Fibroblast of skin of abdomen (primary cell): ENCODE measurements around the gene EVA1B.
A peak's percentile ranks its signal among the peaks of the same experiment; 100 is the strongest.

Experiments
- DNase-seq: peaks from one replicate; pipeline ENCODE4 v3.0.0-alpha.2; 2013

Gene EVA1B

DNA sequence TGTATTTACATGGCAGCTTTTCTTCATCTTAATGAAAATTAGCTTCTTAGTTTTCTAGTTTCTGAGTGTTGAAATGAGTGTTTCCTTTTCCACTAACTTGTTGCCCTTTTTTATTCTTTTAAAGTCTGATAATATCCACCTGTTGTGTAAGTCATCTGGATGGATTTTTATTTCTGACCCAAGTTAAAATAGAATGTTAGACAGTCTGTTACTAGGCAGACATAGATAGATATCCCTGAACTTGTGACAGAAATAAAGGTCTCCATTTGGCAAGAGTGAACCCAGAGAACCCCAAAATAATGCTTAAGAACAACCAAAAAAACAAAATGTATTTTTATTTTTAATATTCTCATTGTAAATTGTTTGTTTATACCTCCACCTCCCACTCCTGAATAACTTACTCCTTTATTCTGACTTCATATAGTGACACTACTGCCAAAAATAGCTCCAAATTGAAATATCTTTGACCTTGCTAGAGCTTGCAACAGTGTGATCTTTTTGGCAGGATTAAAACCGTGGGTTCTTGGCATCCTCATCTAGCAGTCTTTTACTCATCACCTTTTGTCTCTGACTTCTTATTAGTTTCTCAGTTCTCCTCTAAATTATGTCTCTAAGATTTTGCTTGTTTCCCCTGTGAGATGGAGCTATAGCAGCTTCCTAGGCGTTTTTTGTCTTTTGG is 44.2 kb downstream of the EVA1B start:
- peak; percentile 29 for DNase-seq

DNA sequence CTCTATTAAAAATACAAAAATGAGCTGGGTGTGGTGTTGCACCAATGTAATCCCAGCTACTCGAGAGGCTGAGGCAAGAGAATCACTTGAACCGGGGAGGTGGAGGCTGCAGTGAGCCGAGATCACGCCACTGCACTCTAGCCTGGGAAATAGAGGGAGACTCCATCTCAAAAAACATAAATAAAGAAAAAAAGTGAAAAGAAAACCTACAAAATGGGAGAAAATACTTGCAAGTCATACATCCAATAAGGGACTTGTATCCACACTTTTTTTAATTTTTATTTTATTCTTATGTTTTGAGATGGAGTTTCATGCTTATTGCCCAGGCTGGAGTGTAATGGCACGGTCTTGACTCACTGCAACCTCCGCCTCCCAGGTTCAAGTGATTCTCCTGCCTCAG is 46.8 kb downstream of the EVA1B start:
- DNase-seq = no peak

DNA sequence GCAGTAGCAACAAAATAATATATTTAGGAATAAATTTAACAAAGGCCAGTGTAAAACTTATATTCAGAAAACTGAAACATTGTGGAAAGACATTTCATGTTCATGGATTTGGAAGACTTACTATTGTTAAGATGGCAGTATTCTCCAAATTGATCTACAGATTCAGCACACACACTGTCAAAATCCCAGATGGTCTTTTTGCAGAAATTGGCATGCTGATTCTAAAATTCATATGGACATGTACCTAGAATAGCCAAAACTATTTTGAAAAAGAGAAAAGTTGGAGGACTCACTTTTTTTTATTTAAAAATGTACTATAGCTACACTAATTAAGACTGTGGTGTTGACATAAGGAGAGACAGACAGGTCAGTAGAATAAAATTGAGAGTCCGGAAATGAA is 49.2 kb downstream of the EVA1B start:
- no peak for DNase-seq

DNA sequence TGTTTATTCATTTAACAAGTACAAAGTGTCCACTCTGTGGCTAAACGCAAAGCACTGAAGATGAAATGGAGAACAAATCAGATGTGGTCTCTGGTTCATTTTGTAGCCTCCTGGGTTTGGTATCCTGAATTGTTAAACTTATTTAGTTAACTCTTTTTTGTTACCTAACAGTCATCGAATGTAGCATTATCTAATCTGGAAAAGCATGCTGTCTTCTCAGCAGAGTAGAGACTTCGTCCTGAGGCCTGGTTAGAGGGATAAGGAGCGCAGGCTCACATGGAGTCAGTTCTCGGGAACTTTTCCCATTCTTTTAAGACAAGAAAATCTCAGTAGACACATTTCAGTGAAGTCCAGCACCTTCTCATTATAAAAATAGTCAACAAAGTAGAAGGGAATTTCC is 50.4 kb downstream of the EVA1B start:
- no peak for DNase-seq
